Caki2 (cell line): ENCODE data around the gene DHCR7. TPM values are rescaled to one million over a fixed set of nuclear protein-coding genes. Genes with fewer than 3 reads are reported as not detected.

Experiments
- DNase-seq: peaks from one replicate; pipeline ENCODE4 v3.0.0-alpha.2; 2015; ENCODE audit warnings: low read depth
- in situ Hi-C: cut with HindIII; loops from 2 replicates; pipeline ENCODE4 v1.10.0; 2016; ENCODE audit warnings: low sequenced_read_pairs, low pct_unique_long_range_greater_than_20kb, mixed read lengths
- total RNA-seq: library from RNA; depleted of rRNA; stranded (reverse); fragments of >200 nt; shearing (Covaris generic); gene quantifications from 2 replicates; pipeline ENCODE4 v1.2.3, GENCODE V29; 2014; ENCODE audit warnings: low replicate concordance; rRNA removed

Gene DHCR7
- total RNA-seq, 1 experiment from 2014 or later, result 33.1 TPM

- DNase-seq, result no peak
- in situ Hi-C loops, result no loop called here
Measured at GRCh38 chr11:71399341-71399740, 48.9 kb downstream of the DHCR7 start.

- in situ Hi-C loops, result no loop called here
- no peak for DNase-seq
Measured at GRCh38 chr11:71397961-71398360, 50.2 kb downstream of the DHCR7 start.

DNA sequence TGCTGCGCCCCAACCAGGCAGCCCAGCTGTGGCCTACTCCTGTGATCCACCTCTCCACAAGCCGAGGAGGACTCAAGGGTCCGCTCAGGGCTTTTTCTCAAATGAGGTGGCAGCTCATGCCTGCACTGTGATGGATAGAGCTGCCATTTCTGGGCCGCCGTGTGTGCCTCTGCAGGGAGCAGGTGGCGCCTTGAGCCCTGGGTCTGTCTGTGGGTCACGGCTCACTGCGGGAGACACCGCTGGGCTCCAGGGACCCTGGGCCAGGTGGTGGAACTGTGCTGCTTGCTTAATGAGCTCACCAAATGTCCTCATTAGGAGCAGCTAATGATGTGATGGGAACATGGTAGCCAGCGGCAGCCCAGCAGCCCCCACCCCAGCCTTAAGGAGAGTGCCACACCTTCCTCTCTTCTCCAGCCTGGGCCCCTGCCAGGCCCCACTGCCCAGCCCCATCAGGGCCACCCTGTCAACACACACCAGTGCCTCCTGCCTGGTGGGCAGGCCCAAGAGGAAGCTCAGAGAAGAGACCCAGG lies 50.8 kb downstream of the DHCR7 start:
- in situ Hi-C loops, result no loop called here
- no peak for DNase-seq

DNA sequence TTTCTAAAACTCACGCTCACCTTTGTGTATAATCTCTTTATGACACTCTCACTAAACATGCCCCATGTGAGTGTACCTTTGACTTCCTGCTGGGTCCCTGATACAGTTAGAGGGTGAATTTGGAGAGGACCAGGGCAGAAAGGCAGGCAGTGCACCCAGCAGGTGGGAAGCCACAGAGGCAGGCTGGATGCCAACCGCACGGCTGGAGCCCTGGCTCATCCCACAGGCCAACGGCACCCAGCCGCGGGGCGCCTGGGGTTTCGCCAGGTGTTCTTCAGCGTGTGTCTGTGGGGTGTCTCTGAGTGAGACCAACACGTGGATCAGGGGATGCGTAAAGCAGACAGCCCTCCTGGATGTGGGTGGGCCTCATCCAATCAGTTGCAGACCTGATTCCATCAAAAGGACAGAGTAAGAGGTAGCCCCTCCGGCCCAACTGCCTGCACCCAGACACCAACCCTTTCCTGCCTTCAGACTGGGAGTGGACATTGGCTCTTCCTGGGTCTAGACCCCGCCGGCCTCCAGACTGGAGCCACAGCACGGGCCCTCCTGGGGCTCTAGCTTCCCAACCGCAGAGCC lies 51.6 kb downstream of the DHCR7 start:
- in situ Hi-C loops, result no loop called here
- no peak for DNase-seq

- in situ Hi-C loops, result no loop called here
- DNase-seq, result no peak
Measured at GRCh38 chr11:71395774-71396173, 52.4 kb downstream of the DHCR7 start.

- DNase-seq, result no peak
- in situ Hi-C loops, result no loop called here
Measured at GRCh38 chr11:71395263-71395560, 53.0 kb downstream of the DHCR7 start.

DNA sequence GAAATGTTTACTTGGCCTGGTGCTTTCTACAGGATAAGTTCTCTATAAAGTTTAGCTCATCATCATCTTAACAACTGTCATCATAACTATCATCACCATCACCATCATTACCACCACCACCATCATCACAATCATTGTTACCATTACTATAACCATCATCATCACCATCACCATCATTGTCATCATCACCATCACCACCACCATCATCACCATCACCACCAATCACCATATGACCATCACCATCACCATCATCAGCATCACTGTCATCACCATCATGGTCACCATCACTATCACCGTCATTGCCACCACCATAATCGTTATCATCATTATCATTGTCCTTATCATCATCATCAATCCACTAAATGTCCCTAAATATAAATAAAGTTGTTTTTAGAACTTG lies 54.9 kb downstream of the DHCR7 start:
- in situ Hi-C loops, result no loop called here
- no peak for DNase-seq

GRCh38 chr11:71391796-71392195 lies 56.4 kb downstream of the DHCR7 start:
- no peak for DNase-seq
- in situ Hi-C loops, result no loop called here

- in situ Hi-C loops, result no loop called here
- DNase-seq, result no peak
Measured at GRCh38 chr11:71391352-71391751, 56.8 kb downstream of the DHCR7 start.

- no peak for DNase-seq
- in situ Hi-C loops, result no loop called here
Measured at GRCh38 chr11:71388637-71389235, 59.5 kb downstream of the DHCR7 start.

- in situ Hi-C loops, result no loop called here
- no peak for DNase-seq
Measured at GRCh38 chr11:71387784-71388636, 60.2 kb downstream of the DHCR7 start.

GRCh38 chr11:71387200-71387599 lies 61.0 kb downstream of the DHCR7 start:
- in situ Hi-C loops, result no loop called here
- no peak for DNase-seq

DNA sequence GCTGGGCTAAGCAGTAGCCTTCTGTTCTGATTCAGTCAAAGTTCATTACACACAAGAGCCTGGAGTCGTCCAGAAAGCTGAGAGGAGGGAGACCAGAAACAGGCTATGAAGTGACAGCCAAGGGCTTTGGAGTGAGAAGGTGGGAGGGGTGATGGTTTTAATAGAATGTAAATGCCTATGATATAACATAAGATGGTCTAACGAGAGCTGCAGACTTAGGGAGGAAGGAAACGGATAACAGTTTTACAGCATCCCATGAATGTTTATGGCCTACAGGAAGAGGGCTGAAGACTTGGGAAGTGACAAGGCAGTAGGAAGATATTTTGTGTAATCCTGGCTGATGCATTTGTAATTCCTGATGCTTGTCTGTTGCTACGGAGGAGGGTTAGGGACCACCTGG lies 62.0 kb downstream of the DHCR7 start:
- no peak for DNase-seq
- in situ Hi-C loops, result no loop called here

GRCh38 chr11:71385091-71385490 lies 63.1 kb downstream of the DHCR7 start:
- in situ Hi-C loops, result no loop called here
- DNase-seq, result no peak

DNA sequence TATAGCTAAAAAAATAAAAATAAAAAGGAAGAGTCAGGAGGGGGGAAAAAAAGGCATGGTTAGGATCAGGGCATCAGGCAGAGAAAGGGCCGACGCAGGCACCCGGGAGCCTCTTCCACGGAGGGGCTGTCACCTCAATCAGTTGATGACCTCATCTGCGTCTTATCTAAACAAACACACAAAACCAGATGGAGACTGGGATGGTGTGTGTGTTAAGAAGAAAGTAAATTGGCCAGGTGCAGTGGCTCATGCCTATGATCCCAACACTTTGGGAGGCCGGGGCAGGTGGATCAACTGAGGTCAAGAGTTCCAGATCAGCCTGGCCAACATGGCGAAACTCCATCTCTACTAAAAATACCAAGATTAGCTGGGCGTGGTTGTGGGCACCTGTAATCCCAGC lies 63.6 kb downstream of the DHCR7 start:
- in situ Hi-C loops, result no loop called here

More for the DNA sequence above, 63.6 kb downstream of the DHCR7 start:
- no peak for DNase-seq

Other genes starting within 250 kb of the DHCR7 start
- 1.2 and 5.8 TPM in 2 replicates for gene SHANK2, start 195.8 kb downstream of the DHCR7 start, total RNA-seq
- 31.2 and 36.8 TPM in 2 replicates for gene NADSYN1, start 4.8 kb upstream of the DHCR7 start, total RNA-seq
- gene KRTAP5-7, start 78.9 kb upstream of the DHCR7 start, total RNA-seq, result not detected in 2 replicates
- gene KRTAP5-8, start 89.6 kb upstream of the DHCR7 start, total RNA-seq, result not detected in 2 replicates
- gene KRTAP5-9, start 100.0 kb upstream of the DHCR7 start, total RNA-seq, result not detected in 2 replicates
- gene KRTAP5-10, start 117.2 kb upstream of the DHCR7 start, total RNA-seq, result not detected in 2 replicates
- not detected in 2 replicates for gene KRTAP5-11, start 134.5 kb upstream of the DHCR7 start, total RNA-seq